Measurements from ENCODE around the gene DENND2C. TPM values are rescaled to one million over a fixed set of nuclear protein-coding genes. Genes with fewer than 3 reads are reported as not detected.

The DENND2C gene
- total RNA-seq, 4 donors from 2014 or later: 33.6 to 60.9 (median 53.6) TPM

- 36% methylated on average over 4 of the region's 4 CpGs for WGBS
- Histone ChIP-seq H3K27ac (no peak overlapping the region), H3K4me1 (peaks cover 3% of the 10 kb centered on the region), H3K27me3 (peaks cover 6% of the 10 kb centered on the region), H3K36me3 (peaks cover 2% of the 10 kb centered on the region), H3K9me3 (no peaks in the 10 kb centered on the region), H3K4me3 (no peak overlapping the region)
- TF ChIP-seq EP300 (IDR thresholded peaks at IDR 0.05) (no peak), CTCF (IDR thresholded peaks at IDR 0.05) (no peak), POLR2A (IDR thresholded peaks at IDR 0.05) (no peak), POLR2AphosphoS5 (IDR thresholded peaks at IDR 0.05) (no peak)
- no peak for DNase-seq (ENCODE audit: low spot score in 2 of 2)
These were observed 30.3 kb upstream of the DENND2C start for GRCh38 chr1:114700036-114700600.

DNA sequence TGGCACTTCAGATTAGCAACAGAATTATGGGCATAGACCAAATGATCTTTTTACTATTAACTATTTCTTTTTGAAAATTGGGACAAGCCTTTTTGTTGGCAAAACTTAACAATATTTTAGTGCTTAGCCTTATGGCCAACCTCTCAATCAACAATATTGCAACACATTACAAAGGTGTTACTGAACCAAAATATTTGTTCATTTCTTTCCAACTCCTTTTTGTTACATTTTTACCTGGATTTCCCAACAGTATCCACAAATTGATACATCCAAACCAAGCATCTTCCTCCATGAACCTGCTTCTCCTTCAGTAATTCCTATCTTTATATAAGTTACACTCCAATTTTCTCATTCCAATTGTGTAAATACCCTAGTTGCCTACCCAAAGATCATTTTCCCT is 27.0 kb upstream of the DENND2C start:
- Histone ChIP-seq H3K9me3 (no peaks in the 10 kb centered on the region), H3K36me3 (no peaks in the 10 kb centered on the region), H3K4me1 (no peaks in the 10 kb centered on the region), H3K27ac (no peak overlapping the region), H3K4me3 (no peak overlapping the region), H3K27me3 (peaks cover 9% of the 10 kb centered on the region)
- no peak for DNase-seq (ENCODE audit: low spot score in 2 of 2)
- no peak for TF ChIP-seq POLR2A (IDR thresholded peaks at IDR 0.05)

DNA sequence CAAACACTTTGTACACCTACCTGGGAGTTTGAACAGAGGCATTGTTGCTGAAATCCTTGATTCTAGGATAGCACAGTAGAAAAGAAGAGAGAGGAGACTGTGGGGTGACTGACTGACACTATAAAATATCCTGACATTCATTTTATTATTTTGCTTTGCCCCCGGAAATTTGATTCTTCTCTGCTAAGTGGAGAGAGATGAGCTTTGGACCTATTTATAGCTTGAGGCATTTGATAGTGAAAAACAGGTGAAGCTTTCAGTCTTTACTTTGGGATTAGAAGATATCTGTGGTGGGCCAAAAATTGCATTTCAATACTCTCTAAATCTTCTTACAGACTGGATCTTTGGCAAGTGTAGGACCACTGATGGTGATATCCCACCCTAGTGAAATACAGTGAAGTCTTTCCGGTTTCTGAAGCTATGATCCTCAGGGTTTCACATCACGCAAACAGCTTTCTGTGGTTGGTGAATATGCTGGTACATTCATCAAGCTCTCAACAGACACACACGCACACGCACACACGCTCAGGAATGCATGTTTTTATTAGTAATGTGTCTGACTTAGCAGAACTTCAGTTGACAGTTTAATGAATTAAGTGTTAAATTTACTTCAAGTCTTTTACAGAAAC is 25.7 kb upstream of the DENND2C start, which contains the start of gene AMPD1:
TSS of gene AMPD1 (minus strand) at position 117 of the 629 bp plus-strand sequence. CDS start at position 42, 75 bp downstream.
- peaks cover 9% of the 10 kb centered on the region for H3K27me3 ChIP-seq
- DNase-seq (ENCODE audit: low spot score in 2 of 2): no peak
- H3K4me3 ChIP-seq: no peak within 1 kb of the TSS
- WGBS: 51% methylated on average over 6 of the region's 6 CpGs
- no peak within 1 kb of the TSS for H3K27ac ChIP-seq
- no peaks in the 10 kb centered on the region for H3K9me3 ChIP-seq
- no peaks in the 10 kb centered on the region for H3K36me3 ChIP-seq
- TF ChIP-seq EP300 (IDR thresholded peaks at IDR 0.05) (no peak), POLR2A (IDR thresholded peaks at IDR 0.05) (no peak), POLR2AphosphoS5 (IDR thresholded peaks at IDR 0.05) (no peak), CTCF (IDR thresholded peaks at IDR 0.05) (no peak)
- H3K4me1 ChIP-seq: no peaks in the 10 kb centered on the region

- peaks cover 9% of the 10 kb centered on the region for H3K27me3 ChIP-seq
- H3K9me3 ChIP-seq: no peaks in the 10 kb centered on the region
- no peak overlapping the region for H3K27ac ChIP-seq
- TF ChIP-seq POLR2A (IDR thresholded peaks at IDR 0.05): no peak
- TF ChIP-seq POLR2AphosphoS5 (IDR thresholded peaks at IDR 0.05): no peak
- no peak for TF ChIP-seq CTCF (IDR thresholded peaks at IDR 0.05)
- no peak for TF ChIP-seq EP300 (IDR thresholded peaks at IDR 0.05)
- no peak for DNase-seq (ENCODE audit: low spot score in 2 of 2)
- 85% methylated on average over 9 of the region's 9 CpGs for WGBS
- H3K36me3 ChIP-seq: no peaks in the 10 kb centered on the region
- no peaks in the 10 kb centered on the region for H3K4me1 ChIP-seq
- H3K4me3 ChIP-seq: no peak overlapping the region
These were observed 24.9 kb upstream of the DENND2C start for GRCh38 chr1:114694540-114695310.

- no peak for DNase-seq (ENCODE audit: low spot score in 2 of 2)
- Histone ChIP-seq H3K27me3 (peaks cover 9% of the 10 kb centered on the region), H3K4me1 (no peaks in the 10 kb centered on the region), H3K27ac (no peak overlapping the region), H3K9me3 (no peaks in the 10 kb centered on the region), H3K4me3 (no peak overlapping the region), H3K36me3 (no peaks in the 10 kb centered on the region)
- WGBS: 98% methylated on average over 3 of the region's 3 CpGs
- TF ChIP-seq EP300 (IDR thresholded peaks at IDR 0.05): no peak
- TF ChIP-seq POLR2A (IDR thresholded peaks at IDR 0.05): no peak
- TF ChIP-seq CTCF (IDR thresholded peaks at IDR 0.05): no peak
- TF ChIP-seq POLR2AphosphoS5 (IDR thresholded peaks at IDR 0.05): no peak
These were observed 23.1 kb upstream of the DENND2C start for GRCh38 chr1:114692947-114693346.
